Measurements from ENCODE around the gene GALNT18.

Gene GALNT18

DNA sequence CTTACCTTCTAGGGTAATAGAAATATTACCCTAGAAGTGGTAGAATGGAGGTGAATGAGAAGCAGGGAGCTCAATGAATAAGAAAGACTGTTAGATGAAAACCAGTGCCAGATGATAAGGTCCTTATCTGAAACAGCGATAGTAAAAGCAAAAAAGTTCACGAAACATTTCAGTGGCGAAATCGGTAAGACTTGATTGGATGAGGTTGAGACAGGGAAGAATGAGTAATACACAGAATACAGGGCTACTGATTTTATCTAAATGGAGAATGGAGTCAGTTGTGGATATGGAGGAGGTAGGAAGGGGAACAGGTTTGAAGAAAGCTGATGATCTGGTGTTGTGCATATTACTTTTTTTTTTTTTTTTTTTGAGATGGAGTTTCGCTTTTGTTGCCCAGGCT lies 96.5 kb downstream of the GALNT18 start:
- Histone ChIP-seq H3K27me3 (ENCODE audit: insufficient read depth, low read length) (no peaks in the 10 kb centered on the region), H3K36me3 (ENCODE audit: insufficient read depth, low read length) (no peaks in the 10 kb centered on the region), H3K4me1 (ENCODE audit: insufficient read depth, low read length) (no peaks in the 10 kb centered on the region), H3K4me3 (ENCODE audit: low read length) (no peak overlapping the region), H3K9ac (ENCODE audit: low read depth, low read length) (no peak overlapping the region), H3K27ac (ENCODE audit: low read depth, low read length) (no peak overlapping the region), H3K9me3 (ENCODE audit: insufficient read depth, low read depth, low read length) (no peaks in the 10 kb centered on the region)
- WGBS = 84% methylated on average over 4 of the region's 5 CpGs

- 96% methylated on average over 5 of the region's 5 CpGs for WGBS
- H3K27me3 ChIP-seq (ENCODE audit: insufficient read depth, low read length) = no peaks in the 10 kb centered on the region
- no peak overlapping the region for H3K4me3 ChIP-seq (ENCODE audit: low read length)
- no peak overlapping the region for H3K9ac ChIP-seq (ENCODE audit: low read depth, low read length)
- H3K36me3 ChIP-seq (ENCODE audit: insufficient read depth, low read length) = no peaks in the 10 kb centered on the region
- no peaks in the 10 kb centered on the region for H3K4me1 ChIP-seq (ENCODE audit: insufficient read depth, low read length)
- no peak overlapping the region for H3K27ac ChIP-seq (ENCODE audit: low read depth, low read length)
- H3K9me3 ChIP-seq (ENCODE audit: insufficient read depth, low read depth, low read length) = no peaks in the 10 kb centered on the region
Measured at GRCh38 chr11:11524436-11525061, 97.3 kb downstream of the GALNT18 start.

DNA sequence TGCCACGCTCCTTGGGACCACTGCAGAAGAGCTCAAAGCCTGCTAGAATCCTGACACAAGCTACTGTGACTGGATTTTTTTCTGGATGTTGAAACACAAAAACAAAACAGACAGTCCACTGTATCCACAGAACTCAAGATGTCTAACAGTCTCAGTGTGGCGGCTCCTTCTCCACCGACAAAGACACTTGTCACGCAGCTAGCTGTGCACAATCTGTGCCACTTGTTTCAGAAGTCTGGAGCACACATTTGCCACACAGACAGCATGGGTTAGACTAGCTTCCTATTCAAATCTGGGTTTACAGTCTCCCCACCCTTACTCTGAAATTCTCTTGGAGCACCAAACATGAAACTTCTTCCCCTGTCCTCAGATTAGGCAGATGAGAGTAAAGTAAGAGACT lies 99.2 kb downstream of the GALNT18 start:
- H3K4me1 ChIP-seq (ENCODE audit: insufficient read depth, low read length) = no peaks in the 10 kb centered on the region
- 94% methylated on average over 4 of the region's 4 CpGs for WGBS
- H3K9ac ChIP-seq (ENCODE audit: low read depth, low read length) = no peak overlapping the region

GRCh38 chr11:11521306-11522002 lies 100.4 kb downstream of the GALNT18 start:
- H3K9me3 ChIP-seq (ENCODE audit: insufficient read depth, low read depth, low read length) = no peaks in the 10 kb centered on the region
- H3K27me3 ChIP-seq (ENCODE audit: insufficient read depth, low read length) = no peaks in the 10 kb centered on the region
- H3K4me1 ChIP-seq (ENCODE audit: insufficient read depth, low read length) = no peaks in the 10 kb centered on the region
- 89% methylated on average over 13 of the region's 13 CpGs for WGBS
- H3K36me3 ChIP-seq (ENCODE audit: insufficient read depth, low read length) = no peaks in the 10 kb centered on the region
- H3K4me3 ChIP-seq (ENCODE audit: low read length) = no peak overlapping the region
- no peak overlapping the region for H3K27ac ChIP-seq (ENCODE audit: low read depth, low read length)
- no peak overlapping the region for H3K9ac ChIP-seq (ENCODE audit: low read depth, low read length)

More for the DNA sequence above, 99.2 kb downstream of the GALNT18 start:
- Histone ChIP-seq H3K36me3 (ENCODE audit: insufficient read depth, low read length) (no peaks in the 10 kb centered on the region), H3K27ac (ENCODE audit: low read depth, low read length) (no peak overlapping the region), H3K4me3 (ENCODE audit: low read length) (no peak overlapping the region), H3K27me3 (ENCODE audit: insufficient read depth, low read length) (no peaks in the 10 kb centered on the region), H3K9me3 (ENCODE audit: insufficient read depth, low read depth, low read length) (no peaks in the 10 kb centered on the region)

DNA sequence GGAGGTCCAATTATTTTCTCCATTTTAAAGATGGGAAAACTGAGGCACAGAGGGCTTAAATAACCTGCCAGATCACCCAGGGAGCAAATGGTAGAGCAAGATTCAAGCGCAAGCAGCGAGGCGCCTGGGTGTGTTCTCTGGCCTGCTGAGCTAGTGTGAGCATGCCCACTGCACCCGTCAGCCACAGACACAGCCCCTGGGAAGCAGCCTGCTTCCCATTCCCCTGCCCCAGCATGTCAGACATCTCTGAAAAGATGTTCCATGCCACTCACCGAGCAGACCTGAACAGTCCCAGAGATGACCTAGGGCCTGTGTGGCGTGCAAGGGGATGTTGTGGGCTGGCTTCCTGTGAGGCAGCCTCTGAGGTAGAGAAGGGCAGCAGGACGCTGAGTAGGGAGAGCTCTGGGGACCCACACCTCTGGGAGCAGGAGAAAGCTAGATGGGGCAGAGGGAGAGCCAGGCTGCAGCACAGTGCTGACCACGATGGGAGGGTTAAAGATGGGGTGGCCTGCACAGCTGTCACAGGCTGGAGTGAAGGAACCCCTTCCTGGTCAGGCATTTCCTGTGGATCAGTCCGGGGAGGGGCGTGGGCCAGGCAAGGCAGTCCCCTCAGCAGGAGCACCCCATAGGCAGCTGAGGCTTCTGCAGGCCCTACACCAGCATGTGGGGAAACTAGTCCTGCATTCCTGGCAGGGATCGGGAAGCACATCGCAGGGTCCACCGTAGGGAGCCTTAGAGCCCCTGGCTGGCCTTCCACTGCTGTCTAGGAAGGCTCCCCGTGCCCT lies 101.4 kb downstream of the GALNT18 start:
- no peak overlapping the region for H3K4me3 ChIP-seq (ENCODE audit: low read length)
- H3K27me3 ChIP-seq (ENCODE audit: insufficient read depth, low read length) = no peaks in the 10 kb centered on the region
- no peaks in the 10 kb centered on the region for H3K4me1 ChIP-seq (ENCODE audit: insufficient read depth, low read length)
- H3K36me3 ChIP-seq (ENCODE audit: insufficient read depth, low read length) = no peaks in the 10 kb centered on the region
- H3K9me3 ChIP-seq (ENCODE audit: insufficient read depth, low read depth, low read length) = no peaks in the 10 kb centered on the region
- WGBS = 85% methylated on average over 14 of the region's 14 CpGs
- H3K9ac ChIP-seq (ENCODE audit: low read depth, low read length) = no peak overlapping the region
- no peak overlapping the region for H3K27ac ChIP-seq (ENCODE audit: low read depth, low read length)

- no peaks in the 10 kb centered on the region for H3K27me3 ChIP-seq (ENCODE audit: insufficient read depth, low read length)
- no peaks in the 10 kb centered on the region for H3K9me3 ChIP-seq (ENCODE audit: insufficient read depth, low read depth, low read length)
- H3K4me1 ChIP-seq (ENCODE audit: insufficient read depth, low read length) = 0 out of 2 replicates have a peak, but pooled peaks cover 3% of the 10 kb centered on the region
- H3K27ac ChIP-seq (ENCODE audit: low read depth, low read length) = no peak overlapping the region
- no peak overlapping the region for H3K9ac ChIP-seq (ENCODE audit: low read depth, low read length)
- H3K36me3 ChIP-seq (ENCODE audit: insufficient read depth, low read length) = no peaks in the 10 kb centered on the region
- 70% methylated on average over 4 of the region's 4 CpGs for WGBS
- no peak overlapping the region for H3K4me3 ChIP-seq (ENCODE audit: low read length)
Measured at GRCh38 chr11:11519184-11519583, 102.6 kb downstream of the GALNT18 start.

DNA sequence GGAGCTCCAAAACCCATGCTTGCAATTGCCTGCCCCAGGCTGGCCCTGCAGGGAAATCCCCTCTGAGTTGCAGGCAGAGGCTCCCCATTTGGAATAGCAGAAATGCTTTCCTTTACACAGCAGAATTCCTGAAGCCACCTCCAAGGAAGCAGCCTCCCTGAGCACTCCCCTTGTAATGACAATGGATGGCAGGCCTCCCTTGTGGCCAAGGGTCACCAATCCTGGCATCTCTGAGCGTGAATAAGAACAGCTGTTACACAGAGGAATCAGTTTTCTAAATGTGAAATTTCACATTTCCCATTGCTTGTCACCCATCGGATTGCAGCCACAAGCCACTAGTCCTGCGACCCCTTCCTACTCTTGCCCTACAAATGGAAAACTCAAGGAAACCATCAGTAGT lies 107.6 kb downstream of the GALNT18 start:
- H3K4me1 ChIP-seq (ENCODE audit: insufficient read depth, low read length) = peaks cover 7% of the 10 kb centered on the region; the same call in 1 of the 2 replicates
- H3K36me3 ChIP-seq (ENCODE audit: insufficient read depth, low read length) = no peaks in the 10 kb centered on the region
- WGBS = 85% methylated on average over 3 of the region's 3 CpGs
- no peak overlapping the region for H3K27ac ChIP-seq (ENCODE audit: low read depth, low read length)
- no peak overlapping the region for H3K4me3 ChIP-seq (ENCODE audit: low read length)
- no peaks in the 10 kb centered on the region for H3K9me3 ChIP-seq (ENCODE audit: insufficient read depth, low read depth, low read length)
- H3K27me3 ChIP-seq (ENCODE audit: insufficient read depth, low read length) = no peaks in the 10 kb centered on the region
- no peak overlapping the region for H3K9ac ChIP-seq (ENCODE audit: low read depth, low read length)

DNA sequence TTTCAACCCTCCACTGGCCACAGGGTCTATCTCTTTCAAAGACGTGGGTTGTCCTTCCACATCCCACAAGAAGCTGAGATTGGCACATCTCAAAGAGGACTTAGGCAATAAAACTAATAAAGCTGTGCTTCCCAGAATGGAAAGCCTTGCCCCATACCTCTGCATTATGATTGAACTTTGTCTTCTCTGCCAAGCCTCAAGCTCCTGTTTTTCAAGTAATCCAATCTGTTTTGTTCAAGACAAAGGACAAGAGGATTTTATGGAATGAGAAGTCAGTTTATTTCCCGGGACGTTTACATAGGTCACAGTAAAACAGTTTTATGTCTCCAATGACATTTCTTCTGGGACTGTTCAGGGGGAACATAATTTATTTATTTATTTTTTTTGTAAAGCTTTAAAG lies 108.4 kb downstream of the GALNT18 start:
- WGBS = 93% methylated on average over 3 of the region's 3 CpGs
- H3K27ac ChIP-seq (ENCODE audit: low read depth, low read length) = no peak overlapping the region

DNA sequence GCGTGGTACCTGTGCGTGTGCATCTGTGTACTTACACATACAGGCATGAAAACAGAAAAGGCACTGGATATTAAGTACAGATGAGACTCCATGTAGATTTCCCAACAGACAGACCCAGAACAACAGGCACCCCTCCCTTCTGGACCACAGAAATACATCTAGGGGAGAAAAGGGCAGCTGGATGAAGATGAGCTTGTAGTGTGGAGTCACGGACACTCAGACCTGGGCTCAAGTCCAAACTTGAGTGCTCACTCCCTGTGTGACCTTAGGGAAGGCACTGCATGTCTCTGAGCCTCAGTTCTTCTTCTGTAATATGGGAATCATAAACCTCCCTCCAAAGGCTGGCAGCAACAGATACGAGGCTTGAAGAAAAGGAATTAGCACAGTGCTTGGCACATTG lies 108.9 kb downstream of the GALNT18 start:
- H3K4me3 ChIP-seq (ENCODE audit: low read length) = no peak overlapping the region
- H3K4me1 ChIP-seq (ENCODE audit: insufficient read depth, low read length) = peaks cover 7% of the 10 kb centered on the region; the same call in 1 of the 2 replicates
- H3K9me3 ChIP-seq (ENCODE audit: insufficient read depth, low read depth, low read length) = no peaks in the 10 kb centered on the region
- no peak overlapping the region for H3K9ac ChIP-seq (ENCODE audit: low read depth, low read length)
- 97% methylated on average over 4 of the region's 4 CpGs for WGBS
- no peaks in the 10 kb centered on the region for H3K36me3 ChIP-seq (ENCODE audit: insufficient read depth, low read length)
- H3K27ac ChIP-seq (ENCODE audit: low read depth, low read length) = no peak overlapping the region
- no peaks in the 10 kb centered on the region for H3K27me3 ChIP-seq (ENCODE audit: insufficient read depth, low read length)

More for the DNA sequence above, 108.4 kb downstream of the GALNT18 start:
- Histone ChIP-seq H3K27me3 (ENCODE audit: insufficient read depth, low read length) (no peaks in the 10 kb centered on the region), H3K9ac (ENCODE audit: low read depth, low read length) (no peak overlapping the region), H3K4me1 (ENCODE audit: insufficient read depth, low read length) (peaks cover 7% of the 10 kb centered on the region; the same call in 1 of the 2 replicates), H3K4me3 (ENCODE audit: low read length) (no peak overlapping the region), H3K36me3 (ENCODE audit: insufficient read depth, low read length) (no peaks in the 10 kb centered on the region), H3K9me3 (ENCODE audit: insufficient read depth, low read depth, low read length) (no peaks in the 10 kb centered on the region)

GRCh38 chr11:11512502-11512901 lies 109.3 kb downstream of the GALNT18 start:
- H3K27ac ChIP-seq (ENCODE audit: low read depth, low read length) = no peak overlapping the region
- 92% methylated on average over 5 of the region's 6 CpGs for WGBS
- H3K27me3 ChIP-seq (ENCODE audit: insufficient read depth, low read length) = no peaks in the 10 kb centered on the region
- no peak overlapping the region for H3K4me3 ChIP-seq (ENCODE audit: low read length)
- no peaks in the 10 kb centered on the region for H3K9me3 ChIP-seq (ENCODE audit: insufficient read depth, low read depth, low read length)
- no peaks in the 10 kb centered on the region for H3K36me3 ChIP-seq (ENCODE audit: insufficient read depth, low read length)
- no peak overlapping the region for H3K9ac ChIP-seq (ENCODE audit: low read depth, low read length)
- H3K4me1 ChIP-seq (ENCODE audit: insufficient read depth, low read length) = peaks cover 7% of the 10 kb centered on the region; the same call in 1 of the 2 replicates

DNA sequence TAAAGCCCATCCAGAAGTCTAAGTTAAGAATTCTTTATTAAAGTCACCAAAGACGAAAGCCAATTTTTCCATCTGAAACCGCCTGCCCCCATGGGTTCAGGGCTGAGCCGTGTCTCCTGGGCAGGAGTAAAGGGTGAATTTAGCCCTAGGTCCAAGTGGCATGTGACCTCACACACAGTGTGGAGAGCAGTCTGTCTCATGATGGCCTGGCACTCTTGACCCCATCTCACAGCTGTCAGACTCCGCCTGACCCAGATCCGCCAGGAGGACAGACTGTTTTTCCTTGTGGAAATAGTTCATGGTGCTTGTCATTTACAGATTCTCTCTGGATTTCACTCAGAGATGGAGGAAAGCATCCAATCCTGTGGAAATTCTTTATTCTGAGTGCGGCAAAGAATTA lies 109.7 kb downstream of the GALNT18 start:
- Histone ChIP-seq H3K36me3 (ENCODE audit: insufficient read depth, low read length) (no peaks in the 10 kb centered on the region), H3K9ac (ENCODE audit: low read depth, low read length) (no peak overlapping the region), H3K4me1 (ENCODE audit: insufficient read depth, low read length) (peaks cover 7% of the 10 kb centered on the region; the same call in 1 of the 2 replicates), H3K4me3 (ENCODE audit: low read length) (no peak overlapping the region), H3K27me3 (ENCODE audit: insufficient read depth, low read length) (no peaks in the 10 kb centered on the region), H3K9me3 (ENCODE audit: insufficient read depth, low read depth, low read length) (no peaks in the 10 kb centered on the region), H3K27ac (ENCODE audit: low read depth, low read length) (no peak overlapping the region)
- 96% methylated on average over 6 of the region's 6 CpGs for WGBS
